GM21515 (cell line): ENCODE results near the gene DNM1.
A peak's percentile ranks its signal among the peaks of the same experiment; 100 is the strongest.

Source experiments
- ATAC-seq: cut with Tn5 transposase; IDR thresholded peaks from one replicate; pipeline ENCODE4 v1.9.1; 2021; ENCODE audit not compliant: unreplicated experiment

Gene DNM1

GRCh38 chr9:128203024-128203706 lies at the start of gene DNM1:
Gene DNM1 (plus strand): TSS chr9:128203379. CDS start chr9:128203471, 92 bp downstream.
- ATAC-seq = peak; percentile 80

- ATAC-seq = no peak
These were observed 49.1 kb upstream of the DNM1 start for GRCh38 chr9:128153947-128154695.

GRCh38 chr9:128155736-128156500 lies 47.3 kb upstream of the DNM1 start:
- no peak for ATAC-seq

- no peak for ATAC-seq
These were observed 43.7 kb upstream of the DNM1 start for GRCh38 chr9:128159522-128159783.

- ATAC-seq = peak; percentile 78
These were observed 43.2 kb upstream of the DNM1 start, which contains the start of gene BBLN for GRCh38 chr9:128159784-128160602. Gene BBLN (plus strand): TSS chr9:128160265. CDS start chr9:128160408, 143 bp downstream.

GRCh38 chr9:128160603-128160987 lies 42.6 kb upstream of the DNM1 start:
- ATAC-seq = peak; percentile 12

- ATAC-seq = no peak
These were observed 41.8 kb upstream of the DNM1 start for GRCh38 chr9:128161215-128161902.

GRCh38 chr9:128162215-128163026 lies 40.8 kb upstream of the DNM1 start:
- ATAC-seq = no peak

GRCh38 chr9:128163027-128163515 lies 40.1 kb upstream of the DNM1 start:
- no peak for ATAC-seq

GRCh38 chr9:128163523-128164306 lies 39.5 kb upstream of the DNM1 start:
- ATAC-seq = no peak

GRCh38 chr9:128164307-128164885 lies 38.8 kb upstream of the DNM1 start:
- ATAC-seq = no peak

- ATAC-seq = no peak
These were observed 37.0 kb upstream of the DNM1 start for GRCh38 chr9:128166169-128166568.

- no peak for ATAC-seq
These were observed 36.0 kb upstream of the DNM1 start for GRCh38 chr9:128167209-128167608.

- no peak for ATAC-seq
These were observed 34.4 kb upstream of the DNM1 start for GRCh38 chr9:128168731-128169308.

GRCh38 chr9:128169492-128169891 lies 33.7 kb upstream of the DNM1 start:
- no peak for ATAC-seq

GRCh38 chr9:128169925-128170324 lies 33.3 kb upstream of the DNM1 start:
- ATAC-seq = no peak

- ATAC-seq = no peak
These were observed 29.1 kb upstream of the DNM1 start for GRCh38 chr9:128174062-128174461.

- no peak for ATAC-seq
These were observed 28.0 kb upstream of the DNM1 start for GRCh38 chr9:128175102-128175563.
